Lower leg skin (tissue), 4 donors: ENCODE measurements around the gene GMEB2. TPM values are rescaled to one million over a fixed set of nuclear protein-coding genes. Genes with fewer than 3 reads are reported as not detected.

Experiments
- DNase-seq, 2 donors: peaks; one replicate each; pipeline ENCODE4 v3.0.0-alpha.2; 2019; ENCODE audit warnings: low spot score in 2 of 2
- H3K4me3 ChIP-seq: fragments of 200-600 bp; sonication (generic); 2 replicates; pipeline ENCODE4 v1.5.1; 2017; ENCODE audit warnings: mild to moderate bottlenecking, low read depth; ENCODE audit not compliant: poor library complexity, severe bottlenecking
- CTCF ChIP-seq, 3 donors: fragments of 450-650 bp; IDR thresholded peaks; one replicate each; pipeline ENCODE4 v1.5.1; 2016; ENCODE audit warnings: antibody characterized with exemption in 3 of 3, mild to moderate bottlenecking in 3 of 3, moderate library complexity in 2 of 3
- POLR2A ChIP-seq, 2 donors: fragments of 450-650 bp; IDR thresholded peaks; one replicate each; pipeline ENCODE4 v1.6.1; 2016 to 2017; ENCODE audit warnings: antibody characterized with exemption in 2 of 2, mild to moderate bottlenecking in 1 of 2, moderate library complexity in 1 of 2
- WGBS, 2 donors: methylation state at CpG; one replicate each; pipeline ENCODE4 v1.1.5; 2018; 5-methylcytosine and 5-hydroxymethylcytosine counted together
- intact Hi-C: fragments of 100-400 bp; cut with DNase I; formaldehyde crosslinking; loops from one replicate; pipeline ENCODE4 v1.15.0; 2023; ENCODE audit warnings: low total_unique reads
- total RNA-seq, 4 donors: library from RNA; depleted of rRNA; stranded (reverse); fragments of >200 nt; gene quantifications; one replicate each; pipeline ENCODE4 v1.1.0, GENCODE V29; 2016

The GMEB2 gene
- total RNA-seq, 4 donors from 2014 or later: 11.9 to 18.3 (median 13.7) TPM

- intact Hi-C loops: loop anchor here (5.0 kb wide), 1 partner anchor 429 kb away; no protein-coding TSS in a partner anchor
- 85 to 93% methylated on average over 6 of the region's 6 CpGs for WGBS, 2 donors
- no peak for DNase-seq
- no peak overlapping the region for H3K4me3 ChIP-seq
- no peak for TF ChIP-seq CTCF (IDR thresholded peaks at IDR 0.05)
- no peak for TF ChIP-seq POLR2A (IDR thresholded peaks at IDR 0.05)
These were observed 83.2 kb downstream of the GMEB2 start for GRCh38 chr20:63543733-63544132.

- intact Hi-C loops: loop anchor here (5.0 kb wide), 1 partner anchor 429 kb away; no protein-coding TSS in a partner anchor
- DNase-seq: no peak
- WGBS, 2 donors: 68% methylated on average over 10 of the region's 10 CpGs
These were observed 83.8 kb downstream of the GMEB2 start for GRCh38 chr20:63543131-63543530.

DNA sequence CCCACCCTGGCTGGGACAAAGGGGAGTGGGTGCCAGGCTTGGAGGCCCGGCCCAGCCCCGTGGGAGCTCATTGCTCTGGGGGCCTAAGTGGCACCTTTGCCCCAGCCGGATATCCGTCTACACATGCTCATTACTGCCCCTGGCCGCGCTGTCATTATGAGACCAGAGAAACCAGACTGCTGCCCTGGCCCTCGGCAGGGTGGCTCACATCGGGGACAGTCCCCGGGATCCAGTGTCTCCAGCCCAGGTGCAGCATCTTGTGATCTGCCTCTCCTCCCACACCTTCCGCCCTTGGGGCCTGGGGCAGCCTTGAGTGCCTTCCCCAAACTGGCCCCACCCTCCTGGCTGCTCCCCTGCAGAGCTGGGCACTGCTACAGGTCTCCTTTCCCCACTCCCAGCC is 84.2 kb downstream of the GMEB2 start:
- WGBS, 2 donors: 58 to 69% methylated on average over 3 to 7 of the region's 10 CpGs
- TF ChIP-seq POLR2A (IDR thresholded peaks at IDR 0.05): no peak
- no peak for TF ChIP-seq CTCF (IDR thresholded peaks at IDR 0.05)
- intact Hi-C loops: loop anchor here (5.0 kb wide), 1 partner anchor 430 kb away; no protein-coding TSS in a partner anchor
- DNase-seq: no peak
- H3K4me3 ChIP-seq: no peak overlapping the region

More at GRCh38 chr20:63543131-63543530, 83.8 kb downstream of the GMEB2 start:
- H3K4me3 ChIP-seq: no peak overlapping the region
- TF ChIP-seq POLR2A (IDR thresholded peaks at IDR 0.05) (no peak), CTCF (IDR thresholded peaks at IDR 0.05) (no peak)

DNA sequence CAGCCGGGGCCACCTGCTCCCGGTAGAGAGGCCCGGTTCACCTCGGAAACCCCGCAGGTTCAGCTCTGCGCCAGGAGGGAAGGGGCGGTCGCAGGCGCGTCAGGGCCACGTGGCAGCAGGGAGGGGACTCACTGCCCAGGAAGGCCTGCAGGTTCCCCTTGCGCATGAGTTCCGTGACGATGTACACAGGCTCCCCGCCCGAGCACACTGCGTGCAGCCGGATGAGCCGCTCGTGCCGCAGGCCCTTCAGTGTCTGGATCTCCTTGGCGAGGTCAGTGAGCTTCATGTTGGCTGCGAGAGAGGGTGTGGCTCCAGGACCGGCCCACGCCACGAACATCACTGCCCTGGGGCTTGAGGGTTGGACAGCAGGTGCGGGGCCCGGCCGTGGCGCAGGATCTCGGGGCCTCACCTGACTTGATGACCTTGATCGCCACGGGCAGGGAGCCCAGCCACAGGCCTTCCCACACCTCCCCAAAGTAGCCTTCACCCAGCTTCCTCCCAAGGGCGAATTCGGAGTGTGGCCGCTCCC is 84.8 kb downstream of the GMEB2 start:
- no peak overlapping the region for H3K4me3 ChIP-seq
- DNase-seq: no peak
- intact Hi-C loops: loop anchor here (5.0 kb wide), 1 partner anchor 430 kb away; no protein-coding TSS in a partner anchor
- 50 to 64% methylated on average over 17 to 28 of the region's 36 CpGs for WGBS, 2 donors
- TF ChIP-seq CTCF (IDR thresholded peaks at IDR 0.05): no peak

DNA sequence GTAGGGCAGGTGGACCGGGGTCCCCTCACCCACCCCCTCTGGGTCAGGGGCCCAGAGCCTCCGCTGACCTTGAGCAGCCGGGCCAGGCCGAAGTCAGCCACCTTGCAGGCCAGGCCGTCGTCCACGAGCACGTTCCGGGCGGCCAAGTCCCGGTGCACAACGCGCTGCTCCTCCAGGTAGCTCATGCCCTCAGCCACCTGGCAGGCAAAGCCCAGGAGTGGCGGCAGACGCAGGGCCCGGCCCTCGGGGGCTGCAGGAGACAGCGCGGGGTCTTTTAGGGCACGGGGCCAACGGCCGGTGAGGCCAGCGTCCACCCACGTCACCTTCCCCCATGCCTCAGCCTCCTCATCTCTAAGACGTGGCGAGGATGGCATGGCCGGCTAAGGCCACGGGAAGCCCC is 85.5 kb downstream of the GMEB2 start:
- 89 to 91% methylated on average over 22 to 25 of the region's 28 CpGs for WGBS, 2 donors
- H3K4me3 ChIP-seq: no peak overlapping the region
- no peak for TF ChIP-seq POLR2A (IDR thresholded peaks at IDR 0.05)
- TF ChIP-seq CTCF (IDR thresholded peaks at IDR 0.05): no peak
- intact Hi-C loops: loop anchor here (5.0 kb wide), 1 partner anchor 431 kb away; no protein-coding TSS in a partner anchor
- no peak for DNase-seq
